GM13976 (cell line): ENCODE measurements around the gene MKI67.

Experiments used
- DNase-seq: peaks from one replicate; pipeline ENCODE4 v3.0.0; 2012; ENCODE audit warnings: low spot score
- in situ Hi-C: fragments of 300-500 bp; cut with MboI; formaldehyde crosslinking; loops from one replicate; pipeline ENCODE4 v1.12.0; 2022; ENCODE audit warnings: low sequenced_read_pairs, mixed read lengths, inconsistent platforms; ENCODE audit not compliant: unreplicated experiment
- TF ChIP-seq, protein P1 (sequence below): IDR thresholded peaks from 2 replicates; pipeline ENCODE4 v1.5.1; 2012; ENCODE audit warnings: borderline replicate concordance, mild to moderate bottlenecking; ENCODE audit not compliant: insufficient read depth; ENCODE audit errors: extremely low read depth, missing control alignments, control extremely low read depth

MKI67 gene

GRCh38 chr10:128158021-128158795 is 32.0 kb upstream of the MKI67 start:
- TF ChIP-seq, protein P1, sequence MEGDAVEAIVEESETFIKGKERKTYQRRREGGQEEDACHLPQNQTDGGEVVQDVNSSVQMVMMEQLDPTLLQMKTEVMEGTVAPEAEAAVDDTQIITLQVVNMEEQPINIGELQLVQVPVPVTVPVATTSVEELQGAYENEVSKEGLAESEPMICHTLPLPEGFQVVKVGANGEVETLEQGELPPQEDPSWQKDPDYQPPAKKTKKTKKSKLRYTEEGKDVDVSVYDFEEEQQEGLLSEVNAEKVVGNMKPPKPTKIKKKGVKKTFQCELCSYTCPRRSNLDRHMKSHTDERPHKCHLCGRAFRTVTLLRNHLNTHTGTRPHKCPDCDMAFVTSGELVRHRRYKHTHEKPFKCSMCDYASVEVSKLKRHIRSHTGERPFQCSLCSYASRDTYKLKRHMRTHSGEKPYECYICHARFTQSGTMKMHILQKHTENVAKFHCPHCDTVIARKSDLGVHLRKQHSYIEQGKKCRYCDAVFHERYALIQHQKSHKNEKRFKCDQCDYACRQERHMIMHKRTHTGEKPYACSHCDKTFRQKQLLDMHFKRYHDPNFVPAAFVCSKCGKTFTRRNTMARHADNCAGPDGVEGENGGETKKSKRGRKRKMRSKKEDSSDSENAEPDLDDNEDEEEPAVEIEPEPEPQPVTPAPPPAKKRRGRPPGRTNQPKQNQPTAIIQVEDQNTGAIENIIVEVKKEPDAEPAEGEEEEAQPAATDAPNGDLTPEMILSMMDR, result no peak
- in situ Hi-C loops, result no loop called here
- no peak for DNase-seq

DNA sequence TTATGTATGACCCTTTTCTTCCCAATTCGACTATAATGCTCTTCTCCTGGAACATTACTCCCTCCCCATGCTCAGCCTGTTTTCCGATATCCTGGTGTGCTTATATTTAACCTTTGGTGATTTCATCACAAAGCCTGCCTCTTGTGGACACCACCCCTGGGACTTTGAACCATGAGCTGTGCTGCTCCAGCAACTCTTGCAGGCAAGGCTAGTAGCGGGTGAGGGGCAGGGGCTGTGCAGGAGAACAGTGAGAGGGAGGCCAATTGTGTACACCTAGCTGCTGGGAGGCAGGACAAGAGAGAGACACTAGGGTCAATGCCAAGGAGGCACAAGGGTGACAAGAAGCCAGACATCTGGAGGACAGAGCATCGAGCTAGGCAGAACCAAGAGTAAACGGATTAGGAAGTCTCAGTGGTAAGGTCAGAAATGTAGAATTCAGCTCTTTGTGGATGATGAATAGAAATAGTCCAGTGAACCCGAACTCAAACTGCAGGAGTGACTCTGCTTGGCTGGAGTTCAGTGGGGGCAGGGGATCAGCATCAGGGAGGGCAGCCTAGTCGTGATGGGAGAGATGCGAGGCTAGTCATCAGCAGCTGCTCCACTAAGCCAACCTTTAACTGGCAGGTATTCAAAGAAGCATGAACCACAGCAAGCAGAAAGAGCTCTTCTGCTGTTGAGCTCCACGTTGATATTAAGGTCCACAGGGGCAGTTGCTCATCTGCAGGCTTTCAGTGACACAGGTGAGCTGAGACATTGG is 31.0 kb upstream of the MKI67 start:
- no peak for DNase-seq
- in situ Hi-C loops, result no loop called here
- TF ChIP-seq, protein P1, result no peak

- in situ Hi-C loops, result loop anchor here (5.0 kb wide), 1 partner anchor 76 kb away; no protein-coding TSS in a partner anchor
- TF ChIP-seq, protein P1, result no peak
- no peak for DNase-seq
These were observed 26.7 kb upstream of the MKI67 start for GRCh38 chr10:128152741-128153580.

DNA sequence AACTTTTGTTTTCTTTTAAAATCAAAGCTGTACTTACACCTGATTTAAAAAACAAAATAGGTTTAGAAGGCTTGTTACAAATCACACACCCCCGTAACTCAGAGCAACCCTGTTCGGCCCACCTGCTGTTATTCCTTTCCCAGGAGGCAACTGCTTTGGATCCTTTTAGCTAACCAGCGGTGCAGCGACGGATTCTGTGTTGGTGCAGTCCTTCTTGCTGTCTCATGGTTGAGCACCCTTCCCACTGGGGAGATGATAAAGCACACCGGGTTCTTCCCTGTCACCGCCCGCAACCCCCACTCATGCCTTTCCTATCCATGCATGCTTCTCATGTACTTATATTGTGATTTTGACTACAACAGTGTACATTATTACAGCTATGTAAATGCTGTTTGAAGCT is 24.8 kb upstream of the MKI67 start:
- TF ChIP-seq, protein P1, result no peak
- in situ Hi-C loops, result loop anchor here (5.0 kb wide), 1 partner anchor 74 kb away; no protein-coding TSS in a partner anchor
- no peak for DNase-seq

GRCh38 chr10:128150561-128150960 is 24.3 kb upstream of the MKI67 start:
- in situ Hi-C loops, result loop anchor here (5.0 kb wide), 1 partner anchor 73 kb away; no protein-coding TSS in a partner anchor
- TF ChIP-seq, protein P1, result no peak
- DNase-seq, result no peak

- DNase-seq, result peak; percentile 93
- in situ Hi-C loops, result loop anchor here (5.0 kb wide), 1 partner anchor 73 kb away; no protein-coding TSS in a partner anchor
- TF ChIP-seq, protein P1, result peak; percentile 100
These were observed 23.8 kb upstream of the MKI67 start for GRCh38 chr10:128150045-128150493.
